Activated naive CD4-positive, alpha-beta T cell treated with anti-CD3 and anti-CD28 coated beads, Interleukin-2, amount 50 U/mL, for 16 hours (primary cell): ENCODE data around the gene MYO18B.

ENCODE experiments used
- DNase-seq: peaks from one replicate; pipeline ENCODE4 v3.0.0-alpha.2; 2020

Gene MYO18B

DNA sequence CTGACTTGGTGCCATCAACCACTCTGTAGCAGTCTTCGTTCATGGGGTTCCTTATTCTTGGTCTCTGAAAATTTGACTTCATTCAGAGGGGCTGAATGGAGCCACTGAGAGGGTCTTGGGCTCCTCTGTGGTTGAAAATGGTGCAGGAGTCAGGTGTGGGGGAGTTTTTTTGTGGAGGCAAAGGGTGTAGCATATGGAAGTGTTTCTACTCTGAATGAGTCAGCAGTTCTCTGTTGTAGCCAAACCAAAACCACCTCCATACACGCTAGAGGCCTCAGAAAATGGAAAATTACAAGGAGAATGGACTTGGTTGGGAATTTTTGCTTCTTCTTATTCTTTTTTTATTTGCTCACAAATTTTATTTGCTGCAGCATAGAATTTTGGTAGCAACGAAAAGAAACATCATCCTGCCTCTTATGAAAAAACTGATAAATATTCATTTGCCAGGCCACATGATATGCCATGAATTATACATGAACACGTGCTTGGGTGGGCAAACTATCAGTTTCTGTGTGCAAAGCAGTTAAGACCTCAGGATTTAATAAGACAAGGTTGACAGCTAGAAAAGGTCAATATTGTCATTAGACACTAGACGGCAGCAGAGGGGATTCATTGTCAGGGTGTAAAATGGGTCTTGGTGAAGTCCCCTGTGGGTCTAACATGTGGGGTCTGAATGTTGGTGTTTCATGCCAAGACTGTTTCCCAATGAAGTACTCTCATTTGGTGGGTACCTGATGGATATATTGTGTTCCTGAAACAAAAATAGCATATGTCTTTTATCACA is 111.7 kb downstream of the MYO18B start:
- no peak for DNase-seq

DNA sequence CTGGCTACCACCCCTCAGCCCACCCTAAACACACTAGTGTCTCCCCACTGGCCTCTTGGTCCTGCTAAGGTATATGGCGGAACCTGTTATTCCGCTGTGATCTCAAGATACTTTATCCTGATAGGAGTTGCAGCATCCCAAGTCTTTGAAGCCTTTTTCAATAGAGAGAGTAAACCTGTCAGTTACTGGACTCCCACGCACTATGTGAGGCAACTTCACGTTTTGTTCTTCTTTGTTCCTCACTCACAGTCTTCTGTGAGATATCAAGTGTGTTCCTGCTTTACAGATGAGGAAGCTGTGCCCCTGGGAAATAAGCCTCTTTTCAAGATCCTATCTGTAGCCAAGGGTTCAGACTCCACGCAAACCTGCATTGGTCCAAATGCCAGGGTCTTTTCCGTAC is 127.8 kb downstream of the MYO18B start:
- DNase-seq: no peak

DNA sequence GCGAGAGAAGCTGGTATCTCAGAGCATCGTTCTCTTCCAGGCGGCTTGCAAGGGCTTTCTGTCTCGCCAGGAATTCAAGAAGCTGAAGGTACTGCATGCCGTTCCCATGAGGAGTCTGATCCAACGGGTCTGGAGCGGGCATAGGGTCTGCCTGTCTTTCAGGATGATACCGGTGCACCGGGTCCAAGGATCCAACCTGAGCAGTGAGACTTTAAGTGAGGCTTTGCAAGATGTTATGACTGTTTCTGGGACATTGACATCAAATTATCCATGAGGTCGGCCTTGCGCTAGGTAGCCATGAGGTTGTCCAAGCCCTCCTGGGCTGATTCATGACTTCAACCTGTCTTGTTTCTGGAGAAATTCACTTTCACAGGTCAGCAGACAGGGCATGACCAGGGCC is 132.3 kb downstream of the MYO18B start:
- DNase-seq: no peak

DNA sequence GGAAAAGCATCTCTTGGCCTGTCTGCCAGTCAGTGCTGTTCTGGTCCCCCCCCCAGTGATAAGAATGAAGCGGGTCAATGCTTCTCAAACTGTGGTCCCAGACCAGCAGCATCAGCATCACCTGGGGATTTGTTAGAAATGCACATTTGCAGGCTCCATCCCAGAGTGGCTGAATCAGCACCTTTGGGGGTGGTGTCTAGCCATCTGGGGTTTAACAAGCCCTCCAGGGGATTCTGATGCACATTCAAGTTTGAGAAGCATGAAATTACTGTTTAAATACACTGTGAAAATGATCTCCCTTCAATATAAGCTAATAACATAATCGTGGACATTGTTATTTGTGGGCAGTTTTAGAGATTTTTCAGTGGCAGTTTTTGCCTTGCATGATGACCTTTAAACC is 133.5 kb downstream of the MYO18B start:
- DNase-seq: no peak

DNA sequence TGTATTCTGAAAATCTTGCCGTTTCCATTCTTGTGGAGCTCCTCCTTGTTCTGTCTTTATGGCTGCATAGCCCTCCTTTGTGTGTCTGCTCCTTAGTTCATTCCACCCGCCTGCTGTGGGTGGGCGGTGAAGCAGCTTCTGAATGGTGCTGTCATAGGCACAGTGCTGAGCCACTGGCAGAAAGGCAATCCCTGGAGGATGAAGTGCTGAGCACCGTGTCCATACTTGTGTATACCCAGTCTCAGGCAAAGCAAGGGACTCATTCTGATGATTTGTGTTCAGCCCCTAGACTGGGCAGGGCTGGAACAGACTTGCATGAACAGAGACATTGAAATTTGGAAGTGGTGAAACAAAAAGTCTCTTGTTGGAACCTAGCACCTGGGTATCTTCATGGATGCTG is 134.9 kb downstream of the MYO18B start:
- DNase-seq: no peak

DNA sequence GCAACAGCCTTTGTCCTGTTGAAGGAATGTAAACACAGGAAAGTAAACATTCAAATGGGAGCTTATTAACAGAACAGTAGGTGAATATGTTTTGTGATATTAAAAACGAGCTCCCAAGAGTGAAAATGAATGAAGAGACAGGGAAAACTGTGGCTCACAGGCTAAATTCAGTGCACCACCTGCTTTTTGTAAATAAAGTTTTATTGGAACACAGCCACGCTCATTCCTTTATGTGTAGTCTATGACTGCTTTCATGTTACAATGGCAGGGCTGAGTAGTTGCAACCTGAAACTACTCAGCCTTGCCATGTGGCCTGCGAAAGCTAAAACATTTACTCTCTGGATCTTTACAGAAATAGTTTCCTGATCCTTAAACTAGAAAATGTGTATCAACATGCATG is 136.9 kb downstream of the MYO18B start:
- DNase-seq: no peak

DNA sequence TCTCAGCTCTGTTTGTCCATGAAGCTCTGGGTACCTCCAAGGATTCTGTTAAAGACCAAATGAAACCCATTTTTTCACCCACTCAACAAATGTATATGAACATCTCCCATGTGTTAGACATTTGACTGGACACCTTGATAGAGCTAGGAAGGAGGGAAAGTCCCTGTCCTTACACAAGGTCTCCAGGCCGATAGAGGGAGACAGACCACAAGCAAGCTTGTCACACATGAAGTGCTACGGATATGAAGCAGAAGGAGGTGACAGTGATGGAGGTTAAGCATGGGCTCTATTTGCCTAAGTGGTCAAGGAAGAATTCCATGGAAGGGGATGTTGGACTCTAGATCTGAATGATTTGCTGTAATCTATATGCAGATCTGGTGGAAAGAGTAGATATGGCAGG is 138.5 kb downstream of the MYO18B start:
- DNase-seq: no peak

DNA sequence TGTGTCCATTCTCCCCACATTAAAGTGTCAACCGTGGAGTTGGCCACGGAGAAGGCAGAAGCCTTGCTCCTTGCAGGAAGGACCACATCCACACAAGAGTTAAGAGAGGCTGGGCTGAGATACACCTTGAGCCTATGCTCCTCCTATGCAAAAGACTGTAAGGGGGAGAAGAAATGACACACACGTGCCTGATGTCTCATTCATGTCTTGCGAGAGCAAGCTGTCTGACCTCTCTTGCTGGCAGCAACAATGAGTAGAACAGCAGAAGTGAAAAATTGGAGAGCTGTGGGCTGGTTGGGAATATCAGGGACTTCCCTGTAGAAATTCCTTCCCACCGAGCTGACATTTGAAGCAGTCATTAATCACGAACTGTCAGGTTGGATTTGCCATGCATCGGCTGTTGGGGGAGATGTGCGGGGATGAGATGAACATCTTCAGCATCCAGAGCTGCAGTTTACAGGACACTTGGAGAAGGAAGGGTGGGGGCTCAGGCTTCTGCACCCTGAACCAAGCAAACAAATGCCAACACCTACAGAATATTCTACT is 139.3 kb downstream of the MYO18B start:
- DNase-seq: no peak

DNA sequence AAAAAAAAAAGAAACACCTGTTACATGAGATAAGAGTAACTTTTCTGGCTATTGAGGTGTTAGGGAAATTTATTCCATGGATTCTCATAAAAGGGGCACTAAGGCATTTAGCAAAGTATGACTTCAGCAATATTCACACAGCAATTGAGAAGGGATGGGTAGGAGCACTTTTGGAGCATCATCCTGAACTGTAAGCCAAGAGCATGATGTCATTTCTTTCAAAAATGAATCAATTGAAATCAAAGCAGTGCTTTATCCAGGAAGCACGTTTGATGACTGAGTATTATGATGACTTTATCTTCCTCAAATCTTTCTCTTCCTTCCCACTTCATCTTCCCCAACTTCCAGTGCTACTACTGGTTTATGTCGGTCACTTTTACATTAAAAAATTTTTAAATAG is 140.4 kb downstream of the MYO18B start:
- DNase-seq: no peak

DNA sequence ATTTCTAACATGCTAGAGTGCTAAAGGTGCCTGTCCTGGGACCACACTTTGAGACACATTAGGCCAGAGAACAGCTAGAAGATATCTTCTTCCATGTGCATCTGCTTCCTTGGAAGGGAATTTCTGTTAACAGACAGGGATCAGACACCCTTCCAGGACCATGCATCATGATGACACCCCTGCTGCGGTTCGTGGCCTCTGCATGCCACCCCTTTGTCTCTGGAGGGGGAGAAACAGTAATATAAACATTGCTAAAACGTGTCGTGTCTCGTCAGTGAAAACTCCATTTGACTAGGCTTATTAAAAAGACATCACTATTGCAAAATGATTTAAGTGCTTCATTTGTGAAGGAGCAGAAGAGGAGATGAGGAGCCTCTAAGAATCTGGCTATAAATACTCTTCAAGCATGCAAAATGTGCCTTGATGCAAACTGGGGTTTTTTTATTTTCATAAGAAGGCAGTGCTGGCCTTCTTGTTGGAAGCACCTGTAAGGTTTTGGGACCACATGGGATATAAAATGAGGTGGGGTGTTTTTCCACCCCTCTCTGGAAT is 141.6 kb downstream of the MYO18B start:
- DNase-seq: no peak

DNA sequence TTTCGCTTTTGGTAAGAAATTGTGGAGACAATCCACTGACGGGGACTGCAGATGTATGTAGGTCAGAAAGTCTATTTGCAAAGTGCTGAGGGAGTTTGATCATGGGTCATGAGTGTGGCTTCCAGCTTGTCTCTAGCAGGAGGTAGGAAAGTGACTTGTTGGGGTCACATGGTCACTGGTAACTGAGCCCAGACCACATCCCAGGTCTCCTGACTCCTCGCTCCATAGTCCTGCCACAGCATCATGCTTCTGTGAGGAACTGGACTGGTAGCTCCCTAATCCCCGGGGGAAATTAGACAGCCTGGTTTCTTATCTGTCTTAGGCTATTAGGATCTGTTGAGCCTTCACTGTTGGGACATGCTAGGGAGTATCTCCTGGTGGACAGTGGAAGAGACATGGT is 142.1 kb downstream of the MYO18B start:
- no peak for DNase-seq

DNA sequence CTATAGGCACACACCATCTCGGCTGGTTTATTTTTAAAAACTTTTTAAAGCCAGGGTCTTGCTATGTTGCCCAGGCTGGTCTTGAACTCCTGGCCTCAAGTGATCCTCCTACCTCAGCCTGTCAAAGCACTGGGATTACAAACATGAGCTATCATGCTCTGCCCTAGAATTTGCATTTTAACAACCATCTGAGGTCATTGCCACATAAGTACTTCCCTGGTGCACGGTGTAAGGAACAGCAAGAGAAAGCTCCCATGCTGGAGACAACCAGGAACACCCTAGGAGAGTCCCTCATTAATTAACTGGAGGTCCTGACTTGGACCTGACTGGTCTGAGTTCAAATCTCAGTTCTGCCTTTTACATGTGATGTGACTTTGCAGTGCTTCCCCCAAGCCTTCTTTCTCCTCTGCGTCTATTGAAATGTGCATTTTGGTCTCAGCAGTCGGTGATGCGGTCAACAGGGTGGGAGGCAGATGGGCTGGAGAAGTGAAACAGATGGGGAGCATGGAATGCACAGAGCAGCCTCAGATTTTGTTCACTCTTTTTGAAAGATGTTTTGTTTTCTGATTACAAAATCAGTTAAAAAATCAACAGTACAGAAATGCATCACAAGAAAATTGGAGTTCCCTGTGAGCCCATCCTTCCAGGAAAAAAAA is 146.5 kb downstream of the MYO18B start:
- no peak for DNase-seq

DNA sequence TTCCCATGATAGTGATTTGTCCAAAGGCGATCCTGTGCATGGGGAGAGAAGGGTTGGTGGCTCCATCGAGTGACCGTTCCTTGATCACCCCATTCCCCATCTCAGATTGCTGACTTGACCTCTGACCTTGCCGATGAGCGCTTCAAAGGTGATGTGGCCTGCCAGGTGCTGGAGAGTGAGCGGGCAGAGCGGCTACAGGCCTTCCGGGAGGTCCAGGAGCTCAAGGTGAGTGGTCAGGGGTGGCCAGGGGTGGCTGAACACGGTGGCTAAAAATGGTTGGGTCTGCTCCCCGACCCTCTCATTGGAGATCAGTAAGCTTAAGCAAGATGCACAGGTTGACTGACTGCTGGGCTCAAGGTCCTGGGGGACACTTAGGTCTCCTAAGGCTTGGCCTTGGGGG is 148.7 kb downstream of the MYO18B start:
- DNase-seq: no peak

DNA sequence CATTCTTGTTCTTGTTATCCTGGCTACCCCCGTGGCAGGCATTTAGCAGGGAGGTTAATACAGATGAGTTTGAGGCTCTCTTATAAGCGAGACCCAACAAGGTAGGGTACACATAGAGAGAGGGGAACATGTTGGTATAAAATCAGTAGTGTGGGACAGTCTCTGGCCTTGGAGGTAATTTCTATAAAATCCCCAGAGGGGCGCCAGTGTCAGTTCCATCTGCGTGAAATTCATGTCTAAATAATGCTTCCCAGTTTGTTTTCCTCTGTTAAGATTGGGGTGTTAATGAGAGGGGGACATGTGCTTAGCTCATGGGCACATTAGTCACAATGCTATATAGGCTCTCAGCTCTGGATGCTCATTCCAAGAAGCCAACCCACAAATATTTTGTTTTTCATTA is 150.7 kb downstream of the MYO18B start:
- DNase-seq: no peak

DNA sequence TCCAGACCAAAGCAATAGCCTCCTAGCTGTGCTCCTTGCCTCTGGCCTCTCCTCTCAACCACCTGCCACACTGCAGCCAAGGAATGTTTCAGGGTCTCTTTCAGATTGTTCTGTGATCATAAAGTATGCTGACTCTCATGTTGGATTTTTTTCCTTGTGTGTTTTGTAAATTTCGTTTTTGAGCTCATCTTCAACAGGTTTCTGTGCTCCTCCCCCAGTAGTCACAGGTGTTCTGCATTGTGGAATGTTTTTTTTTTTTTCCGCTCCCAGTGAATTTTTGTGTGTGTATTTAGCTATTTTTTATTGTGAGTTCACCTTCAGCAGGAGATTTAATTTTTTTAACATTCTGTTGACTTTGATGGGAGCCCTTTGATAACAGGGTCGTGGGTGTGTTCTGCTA is 153.7 kb downstream of the MYO18B start:
- no peak for DNase-seq

DNA sequence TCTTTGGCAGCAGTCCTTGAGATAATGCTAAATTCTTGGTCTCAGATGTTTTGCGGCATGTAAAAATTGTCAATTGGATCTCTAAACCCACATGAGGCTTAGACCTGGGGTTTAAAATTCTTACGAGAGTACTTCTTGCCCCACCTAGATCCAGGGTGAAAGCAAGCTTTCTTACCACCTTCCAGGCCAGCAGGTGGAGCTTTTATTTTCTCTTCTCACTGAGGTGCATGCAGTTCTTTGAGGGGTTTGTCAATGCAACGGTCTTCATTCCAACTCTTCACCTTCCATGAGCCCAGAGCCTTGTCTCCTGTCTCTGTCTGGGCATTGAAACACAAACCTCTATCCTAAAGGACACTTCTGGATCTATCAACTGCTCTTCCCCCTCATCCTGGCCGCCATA is 154.1 kb downstream of the MYO18B start:
- DNase-seq: no peak

DNA sequence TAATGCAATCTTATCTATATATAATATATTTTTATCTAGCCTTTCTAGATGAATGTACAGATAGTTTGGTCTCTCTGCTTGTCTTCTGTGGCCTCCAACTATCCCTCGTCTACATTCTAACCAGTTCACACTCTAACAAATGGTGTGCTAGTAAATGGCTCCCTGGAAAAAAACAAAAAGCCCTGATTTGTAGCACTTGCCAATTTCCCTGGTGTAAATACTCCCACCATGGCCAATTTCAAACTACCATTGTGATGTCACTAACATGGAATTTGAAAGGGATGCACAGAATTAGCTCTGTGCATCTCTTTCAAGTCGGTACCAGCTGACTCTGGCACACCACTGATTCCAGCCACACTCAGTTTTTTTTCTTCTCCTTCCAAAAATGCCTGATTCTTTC is 154.6 kb downstream of the MYO18B start:
- DNase-seq: no peak

DNA sequence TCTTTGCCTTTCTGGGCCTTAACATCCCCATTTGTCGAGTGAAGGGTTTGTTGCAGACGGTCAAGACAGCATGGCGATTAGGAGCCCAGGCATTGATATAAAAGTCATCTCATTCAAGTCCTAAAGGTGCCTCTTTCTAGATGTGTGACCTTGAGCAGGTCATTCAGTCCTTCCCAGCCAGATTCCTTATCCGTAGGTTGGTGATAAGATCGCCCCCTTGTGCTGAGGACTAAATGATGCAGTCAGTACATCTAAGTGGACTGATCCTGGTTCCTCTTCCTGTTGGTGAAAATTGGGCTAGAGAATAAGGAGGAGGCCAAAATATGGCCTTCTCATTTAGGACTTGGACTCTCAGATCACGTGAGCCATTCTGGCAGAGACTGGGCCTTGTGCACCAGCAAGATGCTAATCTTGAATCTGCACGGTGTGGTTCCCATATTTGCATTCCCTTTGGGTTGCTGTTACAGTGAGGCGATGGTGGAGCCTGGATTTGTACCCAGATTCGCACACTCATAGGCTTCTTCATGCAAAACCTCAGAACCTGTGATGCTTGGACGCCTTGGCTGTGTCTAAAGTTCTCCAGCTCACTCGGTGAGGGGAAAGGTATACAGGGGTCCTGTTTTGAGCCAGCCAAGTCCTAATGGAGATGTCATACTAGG is 156.8 kb downstream of the MYO18B start:
- DNase-seq: no peak

DNA sequence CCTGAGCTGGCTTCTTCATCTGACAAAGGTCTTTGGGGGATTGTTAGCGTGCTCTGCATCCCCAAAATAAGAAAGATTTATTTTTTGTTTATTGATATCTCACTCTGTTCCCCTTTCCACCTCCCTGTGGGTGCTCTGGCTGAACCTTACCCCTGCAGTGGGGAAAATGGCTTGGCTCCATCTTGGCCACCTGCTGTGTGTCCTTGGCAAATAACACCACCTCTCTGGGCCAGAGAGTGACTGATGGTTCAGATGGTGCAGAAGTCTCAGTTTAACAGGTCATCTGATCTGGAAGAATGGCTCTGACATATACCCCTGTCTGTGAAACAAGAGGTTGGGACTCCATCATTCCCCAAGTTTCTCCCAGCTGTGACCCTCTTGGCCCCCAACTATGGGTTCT is 157.6 kb downstream of the MYO18B start:
- no peak for DNase-seq

DNA sequence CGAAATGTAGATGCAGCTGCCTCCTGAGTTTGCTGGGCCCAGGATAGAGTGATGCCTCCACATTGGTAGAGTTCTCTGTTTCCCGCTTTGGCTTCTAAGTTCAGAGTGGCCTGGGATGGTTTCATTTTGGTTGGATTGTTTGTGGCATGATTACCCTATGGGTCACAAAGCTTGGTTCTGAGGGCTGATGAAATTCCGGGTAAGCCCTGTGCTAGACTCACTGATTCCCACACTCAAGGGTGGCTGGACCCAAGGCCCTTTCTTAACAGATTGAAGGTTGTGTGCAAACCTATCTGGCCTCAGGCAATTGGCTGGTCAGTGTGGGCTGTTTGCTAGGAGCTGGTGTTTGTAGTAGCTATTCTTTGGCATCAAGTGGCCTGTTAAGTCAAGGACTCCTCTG is 158.4 kb downstream of the MYO18B start:
- no peak for DNase-seq

DNA sequence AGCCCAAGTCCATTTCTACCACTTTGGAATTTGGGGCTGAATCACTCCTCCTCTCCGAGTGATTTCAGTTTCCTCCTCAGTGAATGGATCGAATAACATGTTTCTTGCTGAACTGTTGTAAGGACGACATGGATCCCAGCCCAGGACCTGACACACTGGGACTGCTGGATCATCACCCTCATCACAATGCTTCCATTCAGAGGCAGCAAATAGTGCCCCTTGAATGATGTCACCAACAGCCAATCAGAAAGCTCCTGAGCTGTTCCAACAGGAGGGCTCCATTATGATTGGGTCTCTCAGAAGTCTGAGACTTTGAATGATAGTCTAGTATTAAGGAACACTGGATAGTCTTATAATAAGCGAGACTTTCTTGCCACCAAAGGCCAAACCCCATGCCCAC is 158.9 kb downstream of the MYO18B start:
- DNase-seq: no peak

DNA sequence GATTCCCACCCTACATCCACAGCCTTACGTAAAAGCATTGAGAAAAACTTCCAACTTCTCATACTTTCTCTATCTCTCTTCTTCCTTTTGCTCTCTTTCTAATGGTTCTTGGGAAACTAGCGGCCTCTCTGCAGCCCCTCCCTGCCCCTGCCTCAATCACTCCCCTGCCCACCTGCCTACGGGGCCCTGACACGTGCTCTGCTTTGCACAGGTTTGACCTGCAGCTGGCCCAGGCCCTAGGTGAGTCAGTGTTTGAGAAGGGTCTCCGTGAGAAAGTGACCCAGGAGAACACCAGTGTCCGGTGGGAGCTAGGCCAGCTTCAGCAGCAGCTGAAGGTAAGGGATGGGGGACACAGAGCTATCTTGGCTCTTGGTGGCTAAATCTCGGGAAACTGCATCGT is 160.4 kb downstream of the MYO18B start:
- no peak for DNase-seq

DNA sequence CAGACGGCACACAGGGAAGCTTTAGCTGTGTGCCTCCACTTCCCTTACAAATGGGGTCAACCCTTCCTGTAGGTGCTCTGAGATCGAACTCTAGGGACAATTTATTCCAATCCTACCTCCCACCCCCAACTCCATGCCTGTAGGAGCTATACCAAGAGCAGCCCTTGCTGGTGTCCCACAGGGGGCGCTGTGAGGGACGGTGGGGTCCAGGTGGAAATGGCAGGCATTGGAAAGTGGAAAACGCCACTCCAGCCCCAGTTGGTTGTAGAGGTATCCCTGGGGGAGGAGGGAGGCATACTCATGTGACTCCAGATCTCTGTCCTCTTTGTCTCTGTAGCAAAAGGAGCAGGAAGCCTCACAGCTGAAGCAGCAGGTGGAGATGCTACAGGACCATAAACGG is 161.3 kb downstream of the MYO18B start:
- DNase-seq: no peak

DNA sequence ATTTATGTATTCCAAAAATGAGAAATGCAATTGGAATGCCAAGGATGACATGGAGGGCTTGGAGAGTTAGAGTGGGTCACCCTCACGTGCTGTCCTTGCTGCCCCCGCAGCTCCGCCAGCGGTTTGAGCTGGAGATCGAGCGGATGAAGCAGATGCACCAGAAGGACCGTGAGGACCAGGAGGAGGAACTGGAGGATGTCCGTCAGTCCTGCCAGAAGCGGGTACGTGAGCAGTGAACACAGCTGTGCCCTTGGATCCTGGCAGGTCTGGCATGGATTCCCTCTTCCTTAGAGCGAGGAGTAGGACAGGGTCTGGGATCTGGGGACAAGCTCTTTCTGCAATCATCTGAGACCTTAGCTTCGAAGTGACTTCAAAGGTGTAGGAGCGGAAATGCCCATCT is 166.2 kb downstream of the MYO18B start:
- DNase-seq: no peak
